Effector memory CD4-positive, alpha-beta T cell (primary cell): ENCODE results near the gene RAB43.

ENCODE experiments used
- DNase-seq, 3 donors: peaks; one replicate each; pipeline ENCODE4 v3.0.0-alpha.2; 2020
- H3K27ac ChIP-seq: 2 replicates; pipeline ENCODE4 v1.7.0; 2013; ENCODE audit warnings: mild to moderate bottlenecking, low read length, moderate library complexity; ENCODE audit not compliant: insufficient read depth, poor library complexity, severe bottlenecking
- H3K27me3 ChIP-seq: replicated peaks from 2 replicates; pipeline ENCODE4 v1.7.0; 2013; ENCODE audit warnings: mild to moderate bottlenecking, low read length; ENCODE audit not compliant: insufficient read depth, control insufficient read depth, poor library complexity, severe bottlenecking
- H3K36me3 ChIP-seq: 2 replicates; pipeline ENCODE4 v1.7.0; 2013; ENCODE audit warnings: mild to moderate bottlenecking, low read length, moderate library complexity; ENCODE audit not compliant: control insufficient read depth, insufficient read depth
- H3K4me1 ChIP-seq: 2 replicates; pipeline ENCODE4 v1.7.0; 2013; ENCODE audit warnings: low read length, mild to moderate bottlenecking; ENCODE audit not compliant: control insufficient read depth, insufficient read depth, poor library complexity, severe bottlenecking
- H3K4me3 ChIP-seq: 2 replicates; pipeline ENCODE4 v1.7.0; 2013; ENCODE audit warnings: low read length, low read depth, mild to moderate bottlenecking; ENCODE audit not compliant: insufficient read depth, poor library complexity, severe bottlenecking
- H3K9me3 ChIP-seq: 2 replicates; pipeline ENCODE4 v1.7.0; 2013; ENCODE audit warnings: mild to moderate bottlenecking, low read length, moderate library complexity; ENCODE audit not compliant: control insufficient read depth

The RAB43 gene

GRCh38 chr3:129052675-129053074 is 68.9 kb downstream of the RAB43 start:
- Histone ChIP-seq H3K27ac (no peak overlapping the region), H3K9me3 (no peaks in the 10 kb centered on the region), H3K4me1 (peaks cover 6% of the 10 kb centered on the region), H3K4me3 (no peak overlapping the region), H3K36me3 (no peaks in the 10 kb centered on the region), H3K27me3 (no peaks in the 10 kb centered on the region)
- no peak for DNase-seq

- H3K36me3 ChIP-seq, result no peaks in the 10 kb centered on the region
- DNase-seq, result no peak
- no peaks in the 10 kb centered on the region for H3K27me3 ChIP-seq
- no peaks in the 10 kb centered on the region for H3K9me3 ChIP-seq
- no peak overlapping the region for H3K4me3 ChIP-seq
- no peak overlapping the region for H3K27ac ChIP-seq
- peaks cover 6% of the 10 kb centered on the region for H3K4me1 ChIP-seq
Measured at GRCh38 chr3:129051871-129052340, 69.7 kb downstream of the RAB43 start.

- H3K4me1 ChIP-seq, result peaks cover 11% of the 10 kb centered on the region
Measured at GRCh38 chr3:129050556-129051295, 70.9 kb downstream of the RAB43 start.

GRCh38 chr3:129047553-129047839 is 74.1 kb downstream of the RAB43 start:
- Histone ChIP-seq H3K9me3 (no peaks in the 10 kb centered on the region), H3K27me3 (no peaks in the 10 kb centered on the region), H3K36me3 (no peaks in the 10 kb centered on the region), H3K4me1 (peaks cover 5% of the 10 kb centered on the region), H3K27ac (no peak overlapping the region), H3K4me3 (no peak overlapping the region)
- DNase-seq, result no peak

More at GRCh38 chr3:129050556-129051295, 70.9 kb downstream of the RAB43 start:
- Histone ChIP-seq H3K9me3 (no peaks in the 10 kb centered on the region), H3K27me3 (no peaks in the 10 kb centered on the region), H3K27ac (no peak overlapping the region), H3K4me3 (no peak overlapping the region), H3K36me3 (no peaks in the 10 kb centered on the region)
- no peak for DNase-seq

- peaks cover 5% of the 10 kb centered on the region for H3K4me1 ChIP-seq
- no peak for DNase-seq
- no peak overlapping the region for H3K4me3 ChIP-seq
- no peaks in the 10 kb centered on the region for H3K36me3 ChIP-seq
- no peak overlapping the region for H3K27ac ChIP-seq
- no peaks in the 10 kb centered on the region for H3K9me3 ChIP-seq
- no peaks in the 10 kb centered on the region for H3K27me3 ChIP-seq
Measured at GRCh38 chr3:129046732-129047552, 74.7 kb downstream of the RAB43 start.

GRCh38 chr3:129046037-129046731 is 75.4 kb downstream of the RAB43 start:
- Histone ChIP-seq H3K4me3 (peak overlapping the region; percentile 50), H3K4me1 (peaks cover 5% of the 10 kb centered on the region), H3K27me3 (no peaks in the 10 kb centered on the region), H3K9me3 (no peaks in the 10 kb centered on the region), H3K36me3 (no peaks in the 10 kb centered on the region), H3K27ac (no peak overlapping the region)
- no peak for DNase-seq

- Histone ChIP-seq H3K4me3 (peak overlapping the region; percentile 50), H3K4me1 (peaks cover 5% of the 10 kb centered on the region), H3K9me3 (no peaks in the 10 kb centered on the region), H3K27ac (no peak overlapping the region), H3K27me3 (no peaks in the 10 kb centered on the region), H3K36me3 (no peaks in the 10 kb centered on the region)
- DNase-seq, result peak in 1 of 3 donors; percentile 13
Measured at GRCh38 chr3:129045675-129046036, 75.9 kb downstream of the RAB43 start.

GRCh38 chr3:129040579-129041300 is 80.9 kb downstream of the RAB43 start:
- Histone ChIP-seq H3K4me1 (no peaks in the 10 kb centered on the region), H3K27me3 (peaks cover 3% of the 10 kb centered on the region), H3K27ac (no peak overlapping the region), H3K9me3 (no peaks in the 10 kb centered on the region), H3K4me3 (no peak overlapping the region), H3K36me3 (no peaks in the 10 kb centered on the region)
- no peak for DNase-seq

- no peak overlapping the region for H3K27ac ChIP-seq
- H3K4me1 ChIP-seq, result no peaks in the 10 kb centered on the region
- no peaks in the 10 kb centered on the region for H3K9me3 ChIP-seq
- H3K4me3 ChIP-seq, result no peak overlapping the region
- no peaks in the 10 kb centered on the region for H3K36me3 ChIP-seq
- H3K27me3 ChIP-seq, result peaks cover 3% of the 10 kb centered on the region
- no peak for DNase-seq
Measured at GRCh38 chr3:129040039-129040336, 81.6 kb downstream of the RAB43 start.
